ENCODE data around the gene UVRAG. TPM values are rescaled to one million over a fixed set of nuclear protein-coding genes. Genes with fewer than 3 reads are reported as not detected.

The UVRAG gene
- total and polyA plus RNA-seq, 5 donors from 2014 or later, result 13.7 to 37.2 (median 16.6) TPM

DNA sequence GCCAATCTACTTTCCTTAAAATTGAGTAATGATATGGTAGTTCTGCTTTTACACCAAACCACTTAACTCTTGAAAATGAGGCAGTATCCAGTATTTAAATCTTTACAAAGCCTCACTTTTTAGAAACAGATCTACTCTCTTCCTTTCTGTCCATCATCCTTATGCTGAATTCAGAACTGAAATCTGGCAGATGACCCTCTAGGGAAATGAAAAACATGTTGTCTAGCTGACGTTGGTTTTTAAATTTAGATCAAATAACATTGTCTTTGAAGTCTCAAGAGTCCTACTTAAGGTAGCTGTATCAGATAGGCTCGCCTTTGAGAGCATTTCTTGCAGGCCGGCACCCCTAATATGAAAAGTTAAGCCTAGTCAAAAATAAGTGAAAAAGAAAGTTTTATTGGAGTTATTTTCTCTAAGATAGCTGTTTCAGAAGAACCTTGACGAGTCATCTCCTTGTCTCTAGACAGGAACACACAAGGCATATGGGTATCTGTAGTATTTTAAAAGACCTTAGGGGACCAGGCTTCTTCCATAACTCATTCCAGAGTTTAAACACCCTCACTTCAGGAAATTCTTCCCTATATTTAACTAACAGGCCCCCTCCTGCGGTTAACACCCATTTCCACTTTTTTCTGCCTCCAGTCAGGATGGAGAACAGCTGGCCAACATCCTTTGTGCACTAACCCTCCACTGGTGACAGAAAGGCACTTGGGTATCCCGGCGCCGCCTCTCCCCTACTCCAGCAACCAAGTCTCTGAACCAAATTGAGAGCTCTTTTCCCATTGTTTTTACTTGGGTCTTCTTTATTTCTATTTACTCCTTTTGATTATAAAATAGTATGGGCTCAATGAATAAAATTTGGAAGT is 310.1 kb downstream of the UVRAG start:
- Histone ChIP-seq H3K36me3 (ENCODE audit: control insufficient read depth, insufficient read depth, low read length) (no peaks in the 10 kb centered on the region), H3K4me1 (ENCODE audit: control insufficient read depth, insufficient read depth, low read length, poor library complexity, severe bottlenecking) (no peaks in the 10 kb centered on the region), H3K27me3 (ENCODE audit: control insufficient read depth, insufficient read depth, low read length) (no peaks in the 10 kb centered on the region), H3K4me3 (ENCODE audit: low read depth, low read length) (no peak overlapping the region), H3K27ac (ENCODE audit: insufficient read depth, low read length, poor library complexity, severe bottlenecking) (no peak overlapping the region), H3K9me3 (ENCODE audit: control insufficient read depth in 2 of 2, low read length in 2 of 2) (no peaks in the 10 kb centered on the region)
- Mint-ChIP-seq H3K36me3 (peaks cover 17% of the 10 kb centered on the region), H3K27ac (peak overlapping the region in 1 of 3 donors; percentile 77), H3K4me1 (peaks cover 0 to 22% (median 8%) of the 10 kb centered on the region in 4 donors), H3K27me3 (no peaks in the 10 kb centered on the region), H3K4me3 (no peak overlapping the region), H3K9me3 (peaks cover 0 to 2% (median 0%) of the 10 kb centered on the region in 7 donors)
- DNase-seq (no peak), ATAC-seq (ENCODE audit: low read depth in 2 of 2) (no peak)

GRCh38 chr11:76129729-76130128 is 314.7 kb downstream of the UVRAG start:
- Histone ChIP-seq H3K27ac (ENCODE audit: insufficient read depth, low read length, poor library complexity, severe bottlenecking) (no peak overlapping the region), H3K4me3 (ENCODE audit: low read depth, low read length) (no peak overlapping the region), H3K36me3 (ENCODE audit: control insufficient read depth, insufficient read depth, low read length) (no peaks in the 10 kb centered on the region), H3K4me1 (ENCODE audit: control insufficient read depth, insufficient read depth, low read length, poor library complexity, severe bottlenecking) (peaks cover 10% of the 10 kb centered on the region), H3K9me3 (ENCODE audit: control insufficient read depth in 2 of 2, low read length in 2 of 2) (no peaks in the 10 kb centered on the region), H3K27me3 (ENCODE audit: control insufficient read depth, insufficient read depth, low read length) (no peaks in the 10 kb centered on the region)
- Mint-ChIP-seq H3K36me3 (peaks cover 15% of the 10 kb centered on the region), H3K27ac (peak overlapping the region in 1 of 3 donors; percentile 79), H3K27me3 (no peaks in the 10 kb centered on the region), H3K4me3 (no peak overlapping the region), H3K4me1 (peaks cover 9 to 33% (median 27%) of the 10 kb centered on the region in 4 donors), H3K9me3 (peaks cover 0 to 2% (median 0%) of the 10 kb centered on the region in 7 donors)
- ATAC-seq (ENCODE audit: low read depth in 2 of 2), result no peak
- no peak for DNase-seq

GRCh38 chr11:76131142-76131541 is 316.1 kb downstream of the UVRAG start:
- no peak overlapping the region for H3K4me3 ChIP-seq (ENCODE audit: low read depth, low read length)
- peaks cover 9 to 32% (median 25%) of the 10 kb centered on the region in 4 donors for H3K4me1 Mint-ChIP-seq
- no peak for ATAC-seq (ENCODE audit: low read depth in 2 of 2)
- H3K4me1 ChIP-seq (ENCODE audit: control insufficient read depth, insufficient read depth, low read length, poor library complexity, severe bottlenecking), result peaks cover 10% of the 10 kb centered on the region
- H3K9me3 Mint-ChIP-seq, result peaks cover 0 to 2% (median 0%) of the 10 kb centered on the region in 7 donors
- no peak for DNase-seq
- no peak overlapping the region for H3K4me3 Mint-ChIP-seq
- H3K36me3 Mint-ChIP-seq, result peaks cover 18% of the 10 kb centered on the region
- H3K27ac Mint-ChIP-seq, result peak overlapping the region in 2 of 3 donors; percentile 39 to 85
- no peaks in the 10 kb centered on the region for H3K27me3 Mint-ChIP-seq
- no peaks in the 10 kb centered on the region for H3K27me3 ChIP-seq (ENCODE audit: control insufficient read depth, insufficient read depth, low read length)
- H3K9me3 ChIP-seq (ENCODE audit: control insufficient read depth in 2 of 2, low read length in 2 of 2), result no peaks in the 10 kb centered on the region
- peaks cover 5% of the 10 kb centered on the region for H3K36me3 ChIP-seq (ENCODE audit: control insufficient read depth, insufficient read depth, low read length)
- H3K27ac ChIP-seq (ENCODE audit: insufficient read depth, low read length, poor library complexity, severe bottlenecking), result no peak overlapping the region

DNA sequence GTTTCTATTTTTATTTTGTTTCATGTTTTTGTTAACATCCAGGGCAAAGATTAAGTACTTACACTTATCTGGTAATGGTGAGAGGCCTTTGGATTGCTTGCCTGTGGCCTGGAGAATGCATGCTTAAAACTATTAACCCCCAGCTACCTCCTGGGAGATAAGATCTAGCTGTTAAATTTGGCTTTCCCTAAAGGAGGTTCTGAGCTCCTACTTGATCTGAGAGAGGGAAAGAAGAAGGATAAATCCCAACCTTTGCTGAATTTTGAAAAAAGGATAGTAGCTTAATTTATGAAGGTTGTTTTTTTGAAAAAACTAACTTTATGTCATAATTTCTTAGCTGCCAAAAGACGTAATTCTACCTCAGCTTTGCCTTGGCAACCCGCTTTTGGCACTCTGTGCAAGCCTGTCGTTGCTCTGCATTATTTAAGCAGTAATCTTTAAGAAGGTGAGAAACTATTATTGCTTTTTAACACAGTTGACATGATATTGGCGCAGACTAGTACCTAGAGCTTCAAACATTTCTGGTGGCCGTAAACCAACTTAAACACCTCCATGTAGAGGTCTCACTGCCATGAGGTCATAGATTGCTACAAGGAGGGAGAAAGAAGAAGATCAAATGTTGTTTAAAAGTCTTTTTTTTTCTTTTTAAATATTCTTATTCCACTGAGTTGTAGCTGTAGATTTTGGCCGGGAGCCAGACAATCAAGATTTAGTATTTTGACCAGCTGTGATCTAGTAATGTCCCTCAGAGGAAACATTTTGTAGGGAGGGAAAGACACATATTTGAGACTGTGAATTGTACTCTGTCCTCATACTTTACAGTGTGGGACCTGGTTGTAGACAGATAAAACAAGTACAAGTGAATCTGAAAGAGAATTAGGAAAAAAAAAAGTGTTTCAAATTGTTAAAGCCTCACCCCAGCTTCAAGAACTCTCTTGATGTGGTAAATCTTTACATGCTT is 316.9 kb downstream of the UVRAG start:
- H3K4me3 ChIP-seq (ENCODE audit: low read depth, low read length), result no peak overlapping the region
- no peaks in the 10 kb centered on the region for H3K27me3 ChIP-seq (ENCODE audit: control insufficient read depth, insufficient read depth, low read length)
- Mint-ChIP-seq H3K4me1 (peaks cover 9 to 32% (median 23%) of the 10 kb centered on the region in 4 donors), H3K27me3 (no peaks in the 10 kb centered on the region), H3K36me3 (peaks cover 14% of the 10 kb centered on the region), H3K4me3 (no peak overlapping the region), H3K9me3 (peaks cover 0 to 1% (median 0%) of the 10 kb centered on the region in 7 donors), H3K27ac (peak overlapping the region; percentile 39 to 85 (median 52))
- no peak for ATAC-seq (ENCODE audit: low read depth in 2 of 2)
- H3K4me1 ChIP-seq (ENCODE audit: control insufficient read depth, insufficient read depth, low read length, poor library complexity, severe bottlenecking), result peaks cover 10% of the 10 kb centered on the region
- no peak for DNase-seq
- H3K36me3 ChIP-seq (ENCODE audit: control insufficient read depth, insufficient read depth, low read length), result peaks cover 5% of the 10 kb centered on the region
- H3K27ac ChIP-seq (ENCODE audit: insufficient read depth, low read length, poor library complexity, severe bottlenecking), result no peak overlapping the region
- no peaks in the 10 kb centered on the region for H3K9me3 ChIP-seq (ENCODE audit: control insufficient read depth in 2 of 2, low read length in 2 of 2)

DNA sequence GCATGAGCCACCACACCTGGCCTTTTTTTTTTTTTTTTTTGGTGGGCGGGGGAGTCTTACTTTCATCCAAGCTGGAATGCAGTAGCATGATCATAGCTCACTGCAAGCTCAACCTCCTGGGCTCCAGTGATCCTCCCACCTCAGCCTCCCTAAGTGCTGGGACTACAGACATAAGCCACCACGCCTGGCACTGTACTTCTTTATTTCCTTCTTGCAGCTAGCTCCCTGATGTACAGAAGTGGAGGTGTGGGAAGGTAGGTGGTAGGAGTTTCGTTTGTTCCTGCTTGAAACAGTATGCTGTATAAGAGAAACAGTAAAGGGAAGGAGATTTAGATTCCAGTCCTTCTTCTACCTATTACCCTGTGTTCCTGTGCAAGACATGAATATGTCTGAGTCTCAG is 319.2 kb downstream of the UVRAG start:
- Mint-ChIP-seq H3K9me3 (peaks cover 0 to 1% (median 0%) of the 10 kb centered on the region in 7 donors), H3K4me3 (no peak overlapping the region), H3K36me3 (peaks cover 12% of the 10 kb centered on the region), H3K4me1 (peaks cover 9 to 30% (median 21%) of the 10 kb centered on the region in 4 donors), H3K27ac (no peak overlapping the region), H3K27me3 (no peaks in the 10 kb centered on the region)
- ATAC-seq (ENCODE audit: low read depth in 2 of 2) (no peak), DNase-seq (no peak)
- H3K36me3 ChIP-seq (ENCODE audit: control insufficient read depth, insufficient read depth, low read length), result peaks cover 5% of the 10 kb centered on the region
- no peak overlapping the region for H3K27ac ChIP-seq (ENCODE audit: insufficient read depth, low read length, poor library complexity, severe bottlenecking)
- H3K4me3 ChIP-seq (ENCODE audit: low read depth, low read length), result no peak overlapping the region
- no peaks in the 10 kb centered on the region for H3K27me3 ChIP-seq (ENCODE audit: control insufficient read depth, insufficient read depth, low read length)
- H3K9me3 ChIP-seq (ENCODE audit: control insufficient read depth in 2 of 2, low read length in 2 of 2), result no peaks in the 10 kb centered on the region
- H3K4me1 ChIP-seq (ENCODE audit: control insufficient read depth, insufficient read depth, low read length, poor library complexity, severe bottlenecking), result peaks cover 10% of the 10 kb centered on the region

- H3K27me3 Mint-ChIP-seq, result no peaks in the 10 kb centered on the region
- peaks cover 12% of the 10 kb centered on the region for H3K36me3 Mint-ChIP-seq
- ATAC-seq (ENCODE audit: low read depth in 2 of 2) (no peak), DNase-seq (no peak)
- H3K27ac ChIP-seq (ENCODE audit: insufficient read depth, low read length, poor library complexity, severe bottlenecking), result no peak overlapping the region
- no peak overlapping the region for H3K27ac Mint-ChIP-seq
- no peak overlapping the region for H3K4me3 Mint-ChIP-seq
- H3K4me1 ChIP-seq (ENCODE audit: control insufficient read depth, insufficient read depth, low read length, poor library complexity, severe bottlenecking), result peaks cover 10% of the 10 kb centered on the region
- no peaks in the 10 kb centered on the region for H3K27me3 ChIP-seq (ENCODE audit: control insufficient read depth, insufficient read depth, low read length)
- peaks cover 5% of the 10 kb centered on the region for H3K36me3 ChIP-seq (ENCODE audit: control insufficient read depth, insufficient read depth, low read length)
- no peaks in the 10 kb centered on the region for H3K9me3 ChIP-seq (ENCODE audit: control insufficient read depth in 2 of 2, low read length in 2 of 2)
- no peak overlapping the region for H3K4me3 ChIP-seq (ENCODE audit: low read depth, low read length)
- H3K9me3 Mint-ChIP-seq, result no peaks in the 10 kb centered on the region
- peaks cover 9 to 20% (median 12%) of the 10 kb centered on the region in 4 donors for H3K4me1 Mint-ChIP-seq
These were observed 320.5 kb downstream of the UVRAG start for GRCh38 chr11:76135491-76135890.

DNA sequence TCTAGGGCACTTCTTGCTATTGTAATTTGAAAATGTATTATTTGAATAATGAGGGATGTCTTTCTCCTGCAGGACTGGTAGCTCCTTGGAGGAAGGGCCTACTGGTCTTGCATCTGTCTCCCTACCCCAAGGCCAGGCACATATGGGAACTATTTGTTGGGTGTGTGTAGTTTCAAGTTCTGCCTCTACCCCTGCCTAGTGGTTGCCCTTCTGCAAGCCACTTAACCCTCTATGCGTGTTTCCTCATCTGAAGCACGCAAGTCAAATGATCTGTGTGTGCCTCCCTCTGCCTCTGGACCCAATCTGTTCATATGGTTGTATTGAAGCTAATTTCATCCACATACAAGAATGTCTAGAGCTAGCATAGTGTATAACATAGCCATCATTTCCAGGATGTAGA is 324.3 kb downstream of the UVRAG start:
- H3K9me3 Mint-ChIP-seq, result no peaks in the 10 kb centered on the region
- H3K9me3 ChIP-seq (ENCODE audit: control insufficient read depth in 2 of 2, low read length in 2 of 2), result no peaks in the 10 kb centered on the region
- no peak for ATAC-seq (ENCODE audit: low read depth in 2 of 2)
- H3K4me1 ChIP-seq (ENCODE audit: control insufficient read depth, insufficient read depth, low read length, poor library complexity, severe bottlenecking), result no peaks in the 10 kb centered on the region
- H3K27ac Mint-ChIP-seq, result peak overlapping the region in 1 of 3 donors; percentile 50
- no peak overlapping the region for H3K4me3 Mint-ChIP-seq
- H3K27me3 ChIP-seq (ENCODE audit: control insufficient read depth, insufficient read depth, low read length), result no peaks in the 10 kb centered on the region
- no peak for DNase-seq
- no peaks in the 10 kb centered on the region for H3K4me1 Mint-ChIP-seq
- H3K27ac ChIP-seq (ENCODE audit: insufficient read depth, low read length, poor library complexity, severe bottlenecking), result no peak overlapping the region
- peaks cover 25% of the 10 kb centered on the region for H3K36me3 ChIP-seq (ENCODE audit: control insufficient read depth, insufficient read depth, low read length)
- H3K4me3 ChIP-seq (ENCODE audit: low read depth, low read length), result no peak overlapping the region
- H3K36me3 Mint-ChIP-seq, result peaks cover 26% of the 10 kb centered on the region
- no peaks in the 10 kb centered on the region for H3K27me3 Mint-ChIP-seq

Data from CD4-positive, CD25-positive, alpha-beta regulatory T cell (primary cell).